Stimulated activated naive B cell treated with anti-CD40 and anti-IgM and Interleukin-4, amounts not matched to agents 10 μg/mL and 1 μg/mL and 100 μg/mL, for 72 hours (primary cell): ENCODE results near the gene EPS8.

Source experiments
- ATAC-seq, 2 donors: fragments of 150-1000 bp; cut with Tn5 transposase; replicated peaks; 2 replicates each; pipeline ENCODE4 v1.10.0; 2021; ENCODE audit warnings: moderate library complexity in 1 of 2
- DNase-seq: peaks from one replicate; pipeline ENCODE4 v3.0.0; 2021
- H3K27ac Mint-ChIP-seq: one replicate; pipeline ENCODE4 v1.8.0; 2022; ENCODE audit warnings: mild to moderate bottlenecking, mixed read lengths
- H3K27me3 Mint-ChIP-seq, 2 donors: one replicate each; pipeline ENCODE4 v1.8.0; 2022; ENCODE audit warnings: mixed read lengths in 2 of 2
- H3K36me3 Mint-ChIP-seq, 2 donors: one replicate each; pipeline ENCODE4 v1.8.0; 2022; ENCODE audit warnings: mixed read lengths in 2 of 2, mild to moderate bottlenecking in 1 of 2
- H3K4me1 Mint-ChIP-seq, 2 donors: one replicate each; pipeline ENCODE4 v1.8.0; 2022; ENCODE audit warnings: mixed read lengths in 2 of 2, mild to moderate bottlenecking in 1 of 2
- H3K4me3 Mint-ChIP-seq, 2 donors: one replicate each; pipeline ENCODE4 v1.8.0; 2022; ENCODE audit warnings: mild to moderate bottlenecking in 2 of 2, mixed read lengths in 2 of 2, moderate library complexity in 1 of 2
- H3K9me3 Mint-ChIP-seq, 2 donors: one replicate each; pipeline ENCODE4 v1.8.0; 2022; ENCODE audit warnings: mixed read lengths in 2 of 2, mild to moderate bottlenecking in 1 of 2

EPS8 gene

DNA sequence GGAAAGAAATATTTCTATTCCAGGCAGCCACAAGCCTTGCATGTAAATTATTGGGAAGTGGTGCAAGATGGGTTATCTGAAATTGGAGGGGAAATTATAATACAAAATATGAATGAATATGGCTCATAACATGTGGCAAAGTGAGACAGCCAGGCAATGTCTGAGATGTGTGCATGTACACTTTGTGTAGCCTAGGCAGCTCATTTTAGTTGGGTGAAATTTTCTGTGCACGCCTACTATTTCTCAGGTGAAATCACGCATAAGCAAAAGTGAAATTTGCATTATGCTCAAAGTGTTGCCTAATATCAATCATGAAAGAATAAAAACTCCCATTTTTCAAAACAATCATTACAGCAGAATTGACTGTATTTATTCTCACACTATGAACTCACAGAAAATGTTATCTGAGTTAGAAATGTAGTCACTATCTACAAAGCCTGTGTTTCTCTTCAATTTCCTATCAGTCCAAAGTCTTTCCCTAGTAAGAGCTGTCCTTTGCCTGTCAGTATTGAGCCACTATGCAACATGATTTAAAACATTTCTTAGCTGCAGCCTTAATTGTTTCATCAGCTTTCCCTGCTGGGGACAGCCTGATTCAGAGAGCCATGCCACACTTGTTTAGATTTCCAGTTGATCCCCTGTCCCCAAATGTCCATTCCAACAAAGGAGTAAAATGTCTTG is 80.7 kb downstream of the EPS8 start:
- ATAC-seq: no peak
- DNase-seq: no peak
- Mint-ChIP-seq H3K36me3 (no peaks in the 10 kb centered on the region), H3K9me3 (no peaks in the 10 kb centered on the region), H3K27ac (no peak overlapping the region), H3K4me3 (no peak overlapping the region), H3K27me3 (peaks cover 0 to 4% of the 10 kb centered on the region in 2 donors), H3K4me1 (no peaks in the 10 kb centered on the region)

DNA sequence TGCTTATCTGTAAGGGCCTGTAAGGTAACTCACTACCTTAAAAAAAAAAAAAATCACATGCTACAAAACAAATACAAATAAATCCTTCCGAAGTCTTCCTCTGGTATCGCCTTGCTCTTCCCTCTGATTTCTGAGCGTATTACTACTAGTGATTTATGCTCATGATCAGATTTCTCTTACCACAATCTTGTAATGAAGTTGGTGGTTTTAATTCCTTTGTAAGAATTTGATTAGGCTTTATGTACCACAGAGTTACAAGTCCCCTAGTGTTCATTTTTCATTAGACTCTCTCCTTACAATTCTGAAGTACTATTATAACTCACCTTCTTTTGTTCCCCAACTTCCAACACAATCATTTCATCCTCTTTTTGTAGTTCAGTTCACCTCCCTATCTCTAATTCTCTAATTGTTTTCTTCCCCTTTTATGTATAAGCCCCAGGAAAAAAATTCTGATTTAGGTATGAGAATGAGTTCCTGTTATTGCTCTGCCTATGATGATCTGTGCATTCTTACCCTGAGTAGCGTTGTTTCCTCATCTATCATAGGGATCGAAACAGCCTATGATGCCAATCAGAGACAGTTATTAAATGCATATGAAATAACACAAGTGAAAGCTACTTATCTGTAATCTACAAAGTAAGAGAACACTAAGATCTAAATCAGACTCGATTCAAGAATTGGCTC is 81.5 kb downstream of the EPS8 start:
- H3K27me3 Mint-ChIP-seq: peaks cover 0 to 4% of the 10 kb centered on the region in 2 donors
- no peak overlapping the region for H3K27ac Mint-ChIP-seq
- no peaks in the 10 kb centered on the region for H3K36me3 Mint-ChIP-seq
- H3K4me3 Mint-ChIP-seq: no peak overlapping the region
- DNase-seq (no peak), ATAC-seq (no peak)
- no peaks in the 10 kb centered on the region for H3K9me3 Mint-ChIP-seq
- H3K4me1 Mint-ChIP-seq: no peaks in the 10 kb centered on the region

DNA sequence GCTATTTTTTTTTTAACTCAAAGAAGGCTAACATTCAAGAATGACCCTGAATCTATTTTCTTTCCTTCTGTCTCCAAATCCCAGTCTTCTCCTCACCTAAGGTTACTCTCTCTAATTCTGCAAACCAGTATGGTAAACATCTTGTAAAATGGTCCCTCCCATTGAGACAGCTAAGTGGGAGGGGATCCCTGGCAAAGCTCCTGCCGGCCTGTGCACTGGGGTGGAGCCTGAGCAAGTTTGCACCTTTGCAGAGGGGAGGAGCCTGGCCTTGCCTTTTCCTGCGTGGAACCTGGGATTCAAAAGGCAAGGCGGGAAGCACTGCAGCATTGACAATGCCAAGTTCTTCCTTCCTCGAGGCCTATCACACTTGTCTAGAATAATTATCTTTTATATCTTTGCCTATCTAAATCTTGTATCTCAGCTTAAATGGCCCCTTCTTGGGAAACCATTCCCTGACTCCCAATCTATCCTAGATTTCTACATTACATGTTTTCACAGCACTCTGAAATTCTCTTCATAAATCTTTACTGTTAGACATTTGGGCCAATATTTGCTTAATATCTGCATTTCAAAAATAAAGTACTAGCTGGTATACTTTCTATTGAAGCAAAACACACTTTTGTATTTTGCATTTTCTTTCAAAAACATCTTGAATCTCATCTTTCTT is 83.0 kb downstream of the EPS8 start:
- Mint-ChIP-seq H3K4me3 (no peak overlapping the region), H3K4me1 (no peaks in the 10 kb centered on the region), H3K36me3 (no peaks in the 10 kb centered on the region), H3K27ac (no peak overlapping the region), H3K9me3 (no peaks in the 10 kb centered on the region), H3K27me3 (peaks cover 0 to 4% of the 10 kb centered on the region in 2 donors)
- DNase-seq: no peak
- ATAC-seq: no peak

GRCh38 chr12:15705606-15706005 is 83.6 kb downstream of the EPS8 start:
- no peaks in the 10 kb centered on the region for H3K36me3 Mint-ChIP-seq
- H3K9me3 Mint-ChIP-seq: no peaks in the 10 kb centered on the region
- H3K4me1 Mint-ChIP-seq: no peaks in the 10 kb centered on the region
- no peak for ATAC-seq
- H3K27ac Mint-ChIP-seq: no peak overlapping the region
- DNase-seq: no peak
- no peak overlapping the region for H3K4me3 Mint-ChIP-seq
- peaks cover 0 to 4% of the 10 kb centered on the region in 2 donors for H3K27me3 Mint-ChIP-seq

DNA sequence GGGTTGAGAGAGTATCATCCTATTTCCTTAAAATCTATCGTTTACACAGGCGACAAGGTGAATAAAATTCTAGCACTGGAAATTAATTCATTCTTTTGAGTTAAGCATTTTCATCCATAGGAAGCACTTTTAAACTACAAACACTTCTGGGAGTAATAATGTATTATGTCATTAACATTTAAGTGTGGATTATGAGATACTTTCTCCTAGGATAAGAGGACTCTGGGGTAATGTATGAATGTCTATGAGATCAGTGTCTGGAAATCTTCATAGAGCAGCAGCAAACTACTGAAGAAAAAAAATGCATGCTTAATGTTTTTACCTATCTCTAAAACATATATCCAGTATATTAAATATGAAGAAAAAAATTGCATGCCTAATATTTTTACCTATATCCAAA is 86.9 kb downstream of the EPS8 start:
- Mint-ChIP-seq H3K4me3 (no peak overlapping the region), H3K36me3 (no peaks in the 10 kb centered on the region), H3K27ac (no peak overlapping the region), H3K9me3 (no peaks in the 10 kb centered on the region), H3K27me3 (no peaks in the 10 kb centered on the region), H3K4me1 (peaks cover 5 to 6% of the 10 kb centered on the region in 2 donors)
- DNase-seq (no peak), ATAC-seq (no peak)

DNA sequence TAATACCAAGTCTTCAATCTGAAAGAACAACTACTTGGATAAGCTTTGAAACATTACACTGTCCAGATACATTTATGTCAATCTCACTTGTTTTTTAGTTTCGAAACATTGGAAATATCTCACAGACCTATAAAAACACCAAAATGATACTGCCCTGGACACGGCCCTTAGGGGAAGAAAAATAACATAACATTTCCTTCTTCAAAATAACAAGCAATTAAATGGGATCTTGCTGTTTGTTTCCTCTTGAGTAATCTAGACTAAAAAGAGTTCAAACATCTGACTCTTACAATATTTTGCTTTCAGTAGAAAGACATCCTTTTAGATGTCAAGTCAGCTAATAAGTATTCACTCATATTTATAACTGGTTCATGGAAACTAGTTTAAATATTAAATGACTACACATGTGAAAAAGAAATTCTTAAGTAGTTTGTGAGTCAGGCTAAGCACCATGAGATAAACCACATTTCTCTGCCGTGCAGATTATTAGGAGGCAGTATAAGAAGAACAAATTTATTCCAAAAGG is 87.5 kb downstream of the EPS8 start:
- no peak for ATAC-seq
- H3K9me3 Mint-ChIP-seq: no peaks in the 10 kb centered on the region
- H3K4me1 Mint-ChIP-seq: peaks cover 5 to 7% of the 10 kb centered on the region in 2 donors
- no peak overlapping the region for H3K4me3 Mint-ChIP-seq
- no peak for DNase-seq
- no peak overlapping the region for H3K27ac Mint-ChIP-seq
- no peaks in the 10 kb centered on the region for H3K36me3 Mint-ChIP-seq
- no peaks in the 10 kb centered on the region for H3K27me3 Mint-ChIP-seq

DNA sequence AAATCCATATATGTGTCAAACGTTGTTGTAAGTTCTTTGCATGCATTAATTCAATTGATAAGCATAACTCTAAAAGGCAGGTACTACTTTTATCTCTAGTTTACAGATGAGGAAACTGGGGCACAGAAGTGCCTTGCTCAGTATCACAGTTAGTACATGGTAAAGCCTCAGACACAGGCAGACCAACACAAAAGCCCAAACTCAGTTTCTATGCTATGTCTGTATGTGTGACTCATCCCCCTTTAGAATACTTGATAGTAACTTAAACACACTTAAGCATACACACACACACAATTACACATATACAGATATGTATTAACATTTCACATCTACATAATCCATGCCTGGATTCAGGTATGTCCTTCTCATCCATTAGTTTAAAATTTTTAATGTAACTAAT is 88.0 kb downstream of the EPS8 start:
- H3K36me3 Mint-ChIP-seq: no peaks in the 10 kb centered on the region
- no peak for DNase-seq
- peak; percentile 27 to 44 for ATAC-seq
- no peaks in the 10 kb centered on the region for H3K27me3 Mint-ChIP-seq
- H3K27ac Mint-ChIP-seq: no peak overlapping the region
- peaks cover 5 to 7% of the 10 kb centered on the region in 2 donors for H3K4me1 Mint-ChIP-seq
- no peak overlapping the region for H3K4me3 Mint-ChIP-seq
- no peaks in the 10 kb centered on the region for H3K9me3 Mint-ChIP-seq

DNA sequence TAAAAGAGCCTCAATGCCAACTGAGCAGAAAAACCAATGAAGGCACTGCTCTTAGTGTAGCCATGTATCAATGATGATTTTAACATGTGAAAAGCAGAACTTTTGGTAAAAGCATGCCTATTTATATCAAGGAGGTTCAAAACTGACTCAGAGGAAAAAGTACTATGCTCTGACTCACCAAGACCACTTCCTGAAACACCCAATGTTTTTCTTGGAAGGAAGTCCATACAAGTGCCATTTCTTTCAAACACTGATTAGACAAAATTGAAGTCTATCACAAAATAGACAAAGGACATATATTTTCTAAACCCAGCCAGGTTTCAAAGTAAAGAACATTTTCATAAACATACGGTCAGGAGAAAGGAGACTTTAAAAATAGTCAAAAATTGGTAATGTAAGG is 88.6 kb downstream of the EPS8 start:
- H3K4me1 Mint-ChIP-seq: peaks cover 5 to 7% of the 10 kb centered on the region in 2 donors
- H3K9me3 Mint-ChIP-seq: no peaks in the 10 kb centered on the region
- ATAC-seq: peak; percentile 81 to 89
- no peak overlapping the region for H3K4me3 Mint-ChIP-seq
- H3K27ac Mint-ChIP-seq: no peak overlapping the region
- no peak for DNase-seq
- no peaks in the 10 kb centered on the region for H3K36me3 Mint-ChIP-seq
- H3K27me3 Mint-ChIP-seq: no peaks in the 10 kb centered on the region

DNA sequence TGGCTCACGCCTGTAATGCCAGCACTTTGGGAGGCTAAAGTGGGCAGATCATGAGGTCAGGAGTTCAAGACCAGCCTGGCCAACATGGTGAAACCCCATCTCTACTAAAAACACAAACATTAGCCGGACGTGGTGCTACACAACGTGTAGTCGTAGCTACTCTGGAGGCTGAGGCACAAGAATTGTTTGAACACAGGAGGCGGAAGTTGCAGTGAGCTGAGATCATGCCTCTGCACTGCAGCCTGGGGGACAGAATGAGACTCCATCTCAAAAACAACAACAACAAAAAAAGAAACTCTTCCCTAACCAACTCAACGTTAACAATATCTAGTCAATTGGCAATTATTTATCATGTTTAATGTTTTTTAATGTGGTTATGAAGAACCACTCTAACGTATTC is 89.3 kb downstream of the EPS8 start:
- Mint-ChIP-seq H3K27me3 (no peaks in the 10 kb centered on the region), H3K27ac (no peak overlapping the region), H3K36me3 (no peaks in the 10 kb centered on the region), H3K4me1 (peaks cover 5 to 7% of the 10 kb centered on the region in 2 donors), H3K9me3 (no peaks in the 10 kb centered on the region), H3K4me3 (no peak overlapping the region)
- ATAC-seq (no peak), DNase-seq (no peak)

DNA sequence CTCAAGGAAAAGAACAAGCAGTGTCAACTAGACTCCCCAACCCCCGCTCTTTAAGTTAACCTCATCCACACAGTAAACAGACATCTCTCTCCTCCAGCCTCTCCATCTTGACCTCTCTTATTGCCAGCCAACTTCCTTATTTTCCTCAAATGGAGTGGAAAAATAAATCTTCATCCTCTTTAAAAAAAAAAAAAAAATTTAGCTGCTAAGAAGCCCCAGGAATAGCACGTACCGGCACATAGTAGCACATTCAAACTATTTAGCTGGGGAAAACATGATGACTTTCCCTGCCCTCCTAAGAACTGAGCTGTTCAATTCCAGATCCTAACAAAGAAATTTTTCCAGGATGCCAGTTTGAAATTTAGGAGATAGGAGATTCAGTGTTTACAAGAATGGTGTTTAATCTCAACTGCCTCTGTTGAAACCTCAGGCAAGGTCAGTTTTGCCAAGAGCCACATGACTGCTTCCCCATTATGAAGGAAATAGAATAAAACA is 90.8 kb downstream of the EPS8 start:
- Mint-ChIP-seq H3K27ac (peak overlapping the region; percentile 17), H3K36me3 (no peaks in the 10 kb centered on the region), H3K9me3 (peaks cover 0 to 2% of the 10 kb centered on the region in 2 donors), H3K4me1 (peaks cover 5 to 7% of the 10 kb centered on the region in 2 donors), H3K27me3 (no peaks in the 10 kb centered on the region), H3K4me3 (no peak overlapping the region)
- ATAC-seq (no peak), DNase-seq (no peak)

DNA sequence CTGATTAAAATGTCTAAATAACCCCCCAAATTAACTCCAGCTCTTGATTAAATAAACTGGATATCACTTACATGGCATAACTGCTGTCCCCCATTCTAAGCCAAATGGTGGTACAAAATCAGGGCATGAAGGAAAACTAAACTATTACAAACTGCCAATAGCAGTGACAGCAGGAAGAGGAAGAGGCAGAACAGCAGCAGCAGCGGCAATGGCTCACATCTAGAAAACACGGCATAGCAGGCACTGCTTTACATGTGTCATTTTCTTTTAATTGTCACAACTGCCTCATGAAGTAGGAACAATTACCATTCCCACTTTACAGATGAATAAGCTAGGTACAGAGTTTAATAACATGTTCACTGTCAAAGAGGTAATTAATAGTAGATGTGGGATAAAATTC is 92.0 kb downstream of the EPS8 start:
- H3K27ac Mint-ChIP-seq: no peak overlapping the region
- no peak for DNase-seq
- H3K9me3 Mint-ChIP-seq: peaks cover 0 to 2% of the 10 kb centered on the region in 2 donors
- no peaks in the 10 kb centered on the region for H3K27me3 Mint-ChIP-seq
- H3K36me3 Mint-ChIP-seq: no peaks in the 10 kb centered on the region
- peaks cover 5 to 7% of the 10 kb centered on the region in 2 donors for H3K4me1 Mint-ChIP-seq
- no peak for ATAC-seq
- H3K4me3 Mint-ChIP-seq: no peak overlapping the region

DNA sequence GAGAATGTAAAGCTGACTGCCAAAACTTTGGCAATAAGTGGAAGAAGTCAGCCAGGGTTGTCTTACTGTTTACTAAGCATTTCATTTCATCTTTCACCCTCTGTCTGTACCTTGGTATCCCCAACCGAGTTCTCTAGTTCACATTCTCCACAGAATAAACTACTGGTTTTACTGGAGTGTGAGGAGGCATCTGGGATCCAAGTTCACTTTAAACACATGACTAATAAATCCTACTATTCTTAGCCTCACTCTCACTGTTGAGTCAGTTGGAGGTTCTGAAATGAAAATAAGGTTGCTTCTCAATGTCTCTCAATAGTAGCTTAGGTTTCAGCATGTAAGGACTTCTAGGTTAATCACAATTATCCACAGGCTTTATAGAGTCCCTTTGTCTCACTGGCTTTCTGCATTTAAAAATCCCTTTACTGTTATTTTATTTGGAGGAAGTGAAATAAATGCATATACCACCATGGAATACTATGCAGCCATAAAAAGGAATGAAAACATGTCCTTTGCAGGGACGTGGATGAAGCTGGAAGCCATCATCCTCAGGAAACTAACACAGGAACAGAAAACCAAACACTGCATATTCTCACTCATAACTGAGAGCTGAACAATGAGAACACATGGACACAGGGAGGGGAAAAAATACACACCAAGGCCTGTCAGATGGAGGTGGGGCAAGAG is 95.8 kb downstream of the EPS8 start:
- Mint-ChIP-seq H3K27me3 (no peaks in the 10 kb centered on the region), H3K9me3 (peaks cover 0 to 2% of the 10 kb centered on the region in 2 donors), H3K4me1 (peaks cover 0 to 2% of the 10 kb centered on the region in 2 donors), H3K27ac (no peak overlapping the region), H3K4me3 (no peak overlapping the region), H3K36me3 (no peaks in the 10 kb centered on the region)
- no peak for DNase-seq
- no peak for ATAC-seq

- DNase-seq: no peak
- Mint-ChIP-seq H3K9me3 (peaks cover 0 to 2% of the 10 kb centered on the region in 2 donors), H3K27ac (no peak overlapping the region), H3K4me1 (no peaks in the 10 kb centered on the region), H3K36me3 (no peaks in the 10 kb centered on the region), H3K27me3 (no peaks in the 10 kb centered on the region), H3K4me3 (no peak overlapping the region)
- no peak for ATAC-seq
Measured at GRCh38 chr12:15691388-15691787, 97.8 kb downstream of the EPS8 start.

- DNase-seq (no peak), ATAC-seq (no peak)
- no peaks in the 10 kb centered on the region for H3K4me1 Mint-ChIP-seq
- H3K9me3 Mint-ChIP-seq: peaks cover 0 to 2% of the 10 kb centered on the region in 2 donors
- peaks cover 0 to under 1% of the 10 kb centered on the region in 2 donors for H3K27me3 Mint-ChIP-seq
- no peak overlapping the region for H3K27ac Mint-ChIP-seq
- no peak overlapping the region for H3K4me3 Mint-ChIP-seq
- no peaks in the 10 kb centered on the region for H3K36me3 Mint-ChIP-seq
Measured at GRCh38 chr12:15690320-15690719, 98.9 kb downstream of the EPS8 start.
